HepG2 (cell line): ENCODE measurements around the gene PHF14. TPM values are rescaled to one million over a fixed set of nuclear protein-coding genes. Genes with fewer than 3 reads are reported as not detected.

ENCODE experiments used
- ATAC-seq: fragments of 200-7000 bp; cut with Tn5 transposase; 3 replicates; pipeline ENCODE4 v1.9.1; 2020; ENCODE audit warnings: mild to moderate bottlenecking, moderate library complexity
- BruUV-seq: library from RNA; stranded (reverse); fragments of 400-500 nt; replicated peaks from 2 replicates; lab custom pipeline; 2021; lab: Mats Ljungman, UMichigan
- CTCF ChIA-PET: fragments of 300-600 bp; formaldehyde crosslinking; extraction: SDS; loops from one replicate; lab custom pipeline; 2021; ENCODE audit warnings: low total read pairs, inconsistent platforms, low intra/inter-chr PET ratio; lab: Yijun Ruan, JAX
- POLR2A ChIA-PET: fragments of 350-600 bp; sonication (Branson Sonifier 250); formaldehyde crosslinking; loops from one replicate; lab custom pipeline; 2020; ENCODE audit warnings: antibody characterized with exemption, inconsistent platforms; lab: Yijun Ruan, JAX
- DNase-seq: peaks from one replicate; pipeline ENCODE4 v3.0.0-alpha.2; 2015; ENCODE audit warnings: low spot score
- FAIRE-seq: peaks from 3 replicates; lab custom pipeline; 2011; peaks lifted over from hg19 to GRCh38; lab: Jason Lieb, UNC
- H2AFZ ChIP-seq: one replicate; pipeline ENCODE4 v1.6.1; 2011; ENCODE audit warnings: low read length, inconsistent platforms
- H3K27ac ChIP-seq: fragments of 300-600 bp; 3 replicates; pipeline ENCODE4 v1.8.0; 2011; ENCODE audit warnings: mixed run types, mild to moderate bottlenecking, mixed read lengths, low read length, inconsistent platforms; ENCODE audit not compliant: insufficient read depth; ENCODE audit errors: extremely low read length
- H3K27me3 ChIP-seq, 2 experiments: fragments of 200-600 bp in 1 of 2; 2 replicates in 1 of 2; 3 replicates in 1 of 2; pipeline versions ENCODE4 v1.6.0 to v1.8.0; 2011; ENCODE audit warnings: low read length in 2 of 2, mild to moderate bottlenecking in 2 of 2, moderate library complexity in 2 of 2, inconsistent platforms in 1 of 2; ENCODE audit not compliant: insufficient read depth in 2 of 2, control insufficient read depth in 1 of 2
- H3K36me3 ChIP-seq, 2 experiments: fragments of 200-600 bp in 1 of 2; replicated peaks in 1 of 2; 2 replicates in 1 of 2; 3 replicates in 1 of 2; pipeline versions ENCODE4 v1.5.1 to v1.8.0; 2011; ENCODE audit warnings: low read length in 2 of 2, inconsistent platforms in 1 of 2; ENCODE audit not compliant: insufficient read depth in 2 of 2, control insufficient read depth in 1 of 2
- H3K4me1 ChIP-seq: 2 replicates; pipeline ENCODE4 v1.5.1; 2012; ENCODE audit warnings: low read length, inconsistent platforms; ENCODE audit not compliant: insufficient read depth
- H3K4me2 ChIP-seq: 2 replicates; pipeline ENCODE4 v1.6.0; 2011; ENCODE audit warnings: low read depth, low read length, inconsistent platforms
- H3K4me3 ChIP-seq, 3 experiments: fragments of 200-600 bp in 1 of 3; sonication (generic), shearing (Covaris generic) in 1 of 3; replicated peaks in 1 of 3; 2 replicates each; pipeline ENCODE4 v1.5.1; 2011 to 2016; ENCODE audit warnings: low read length in 3 of 3, inconsistent platforms in 2 of 3, low read depth in 2 of 3, mild to moderate bottlenecking in 2 of 3, control low read depth in 1 of 3, mixed read lengths in 1 of 3; ENCODE audit not compliant: insufficient read depth in 1 of 3
- H3K79me2 ChIP-seq: one replicate; pipeline ENCODE4 v1.6.1; 2011; ENCODE audit warnings: low read length, inconsistent platforms; ENCODE audit not compliant: insufficient read depth
- H3K9ac ChIP-seq: 2 replicates; pipeline ENCODE4 v1.6.0; 2011; ENCODE audit warnings: mild to moderate bottlenecking, low read depth, low read length, inconsistent platforms; ENCODE audit not compliant: insufficient read depth
- H3K9me3 ChIP-seq: 2 replicates; pipeline ENCODE4 v1.5.1; 2012; ENCODE audit warnings: mild to moderate bottlenecking, low read length
- H4K20me1 ChIP-seq: 2 replicates; pipeline ENCODE4 v1.6.0; 2011; ENCODE audit warnings: inconsistent platforms, mild to moderate bottlenecking, low read length, moderate library complexity; ENCODE audit not compliant: insufficient read depth
- GABPB1 ChIP-seq: IDR thresholded peaks from 2 replicates; pipeline ENCODE4 v1.6.1; 2016; ENCODE audit warnings: mild to moderate bottlenecking, missing genetic modification reagents, moderate library complexity, missing compliant biosample characterization
- HNRNPLL ChIP-seq: fragments of 200-400 bp; formaldehyde crosslinking; IDR thresholded peaks from 2 replicates; pipeline ENCODE4 v1.6.1; 2017; ENCODE audit warnings: mild to moderate bottlenecking, low read depth, low read length; ENCODE audit not compliant: poor library complexity, severe bottlenecking
- ISL2 ChIP-seq: sonication (generic); formaldehyde crosslinking; IDR thresholded peaks from 2 replicates; pipeline ENCODE4 v1.5.0; 2020; ENCODE audit warnings: missing genetic modification reagents
- KMT2B ChIP-seq: IDR thresholded peaks from 2 replicates; pipeline ENCODE4 v1.6.1; 2016; ENCODE audit warnings: missing genetic modification reagents, missing compliant biosample characterization
- MLXIP ChIP-seq: sonication (generic); formaldehyde crosslinking; IDR thresholded peaks from 2 replicates; pipeline ENCODE4 v1.9.0; 2021; ENCODE audit warnings: missing genetic modification reagents, borderline replicate concordance
- NR2F2 ChIP-seq: IDR thresholded peaks from 2 replicates; pipeline ENCODE4 v1.6.1; 2012; ENCODE audit warnings: low read depth, inconsistent platforms, borderline replicate concordance
- PBX2 ChIP-seq: IDR thresholded peaks from 2 replicates; pipeline ENCODE4 v1.6.1; 2016; ENCODE audit warnings: control low read depth
- SIN3A ChIP-seq: IDR thresholded peaks from 2 replicates; pipeline ENCODE4 v1.6.1; 2011; ENCODE audit warnings: low read depth, mild to moderate bottlenecking, control low read depth, low read length, borderline replicate concordance
- THAP7 ChIP-seq: sonication (generic); formaldehyde crosslinking; IDR thresholded peaks from 2 replicates; pipeline ENCODE4 v1.8.1; 2023; ENCODE audit warnings: mild to moderate bottlenecking, missing genetic modification reagents
- ZBTB10 ChIP-seq: sonication (generic); formaldehyde crosslinking; IDR thresholded peaks from 2 replicates; pipeline ENCODE4 v1.4.0; 2020; ENCODE audit warnings: missing genetic modification reagents, borderline replicate concordance
- ZNF512B ChIP-seq: sonication (generic); formaldehyde crosslinking; IDR thresholded peaks from 2 replicates; pipeline ENCODE4 v1.5.1; 2020; ENCODE audit warnings: missing genetic modification reagents, mild to moderate bottlenecking, borderline replicate concordance
- ZNF570 ChIP-seq: sonication (generic); formaldehyde crosslinking; IDR thresholded peaks from 2 replicates; pipeline ENCODE4 v1.4.0; 2020; ENCODE audit warnings: mild to moderate bottlenecking, missing genetic modification reagents, borderline replicate concordance
- ZNF776 ChIP-seq: sonication (generic); formaldehyde crosslinking; IDR thresholded peaks from 2 replicates; pipeline ENCODE4 v1.4.0; 2020; ENCODE audit warnings: mild to moderate bottlenecking, missing genetic modification reagents
- WGBS: methylation state at CpG from one replicate; pipeline ENCODE4 v1.1.6; 2017; ENCODE audit warnings: low lambda C conversion rate; 5-methylcytosine and 5-hydroxymethylcytosine counted together
- in situ Hi-C: cut with HindIII; loops from 2 replicates; pipeline ENCODE4 v1.10.0; 2017; ENCODE audit warnings: low pct_unique_long_range_greater_than_20kb; ENCODE audit not compliant: extremely low pct_ligation_motif_present
- intact Hi-C: fragments of 100-400 bp; cut with micrococcal nuclease; formaldehyde crosslinking; loops from one replicate; pipeline ENCODE4 v1.10.0; 2022; ENCODE audit not compliant: unreplicated experiment
- polyA plus RNA-seq, 8 experiments: library from polyadenylated mRNA; depleted of rRNA in 3 of 8; stranded (reverse) in 7 of 8; unstranded in 1 of 8; fragments of >200 nt; fragmentation: Illumina TruSeq in 4 of 8; extraction: Trizol in 4 of 8; gene quantifications; 2 replicates each; pipeline versions ENCODE4 v1.2.1 to v1.2.3, GENCODE V29; 2011 to 2016; ENCODE audit warnings: low read depth in 4 of 8, missing spikeins in 1 of 8, mixed read lengths in 1 of 8; ENCODE audit not compliant: insufficient read depth in 1 of 8
- total RNA-seq, 5 experiments: library from RNA; depleted of rRNA; stranded (reverse); fragments of >200 nt; fragmentation: Illumina TruSeq; extraction: Trizol; gene quantifications; 2 replicates each; pipeline ENCODE4 v1.2.3, GENCODE V29; 2016; ENCODE audit warnings: low read depth in 1 of 5

The PHF14 gene
- total and polyA plus RNA-seq, 2 of the 13 experiments (the other 11 are each of a cell fraction or from before 2014, with no cell fraction given): 18.9 to 68.7 TPM

GRCh38 chr7:11171569-11172192 lies 198.0 kb downstream of the PHF14 start:
- FAIRE-seq (no peak), DNase-seq (no peak), ATAC-seq (no peak)
- in situ Hi-C loops: no loop called here
- intact Hi-C loops: no loop called here
- Histone ChIP-seq H3K27ac (no peak overlapping the region), H3K36me3 (no peaks in the 10 kb centered on the region), H3K4me1 (no peaks in the 10 kb centered on the region), H3K4me2 (no peak overlapping the region), H3K79me2 (no peaks in the 10 kb centered on the region), H3K4me3 (no peak overlapping the region), H3K9ac (no peak overlapping the region), H3K27me3 (no peaks in the 10 kb centered on the region), H3K9me3 (no peaks in the 10 kb centered on the region), H4K20me1 (no peaks in the 10 kb centered on the region), H2AFZ (no peak overlapping the region)
- no TSS peak for BruUV-seq
- WGBS: 96% methylated on average over 5 of the region's 5 CpGs
- ChIA-PET CTCF (no interaction called here), POLR2A (no interaction called here)
- TF ChIP-seq ISL2 (CRISPR knock-in tag) (no peak), HNRNPLL (no peak), ZNF570 (CRISPR knock-in tag) (no peak), ZNF512B (CRISPR knock-in tag) (no peak), PBX2 (CRISPR knock-in tag) (no peak), MLXIP (CRISPR knock-in tag) (no peak), GABPB1 (CRISPR knock-in tag) (no peak), NR2F2 (no peak), ZNF776 (no peak), THAP7 (CRISPR knock-in tag) (no peak), SIN3A (no peak), ZBTB10 (CRISPR knock-in tag) (no peak), KMT2B (no peak)
